Measurements from ENCODE around the gene C6orf89.
"Not testable (repeated sequence)": the region's sequence is repeated elsewhere in the genome, so short reads cannot be mapped to it uniquely, and the experiment has no call there.

The C6orf89 gene

GRCh38 chr6:36888115-36888643 lies 2.4 kb downstream of the C6orf89 start:
- no peak for DNase-seq

DNA sequence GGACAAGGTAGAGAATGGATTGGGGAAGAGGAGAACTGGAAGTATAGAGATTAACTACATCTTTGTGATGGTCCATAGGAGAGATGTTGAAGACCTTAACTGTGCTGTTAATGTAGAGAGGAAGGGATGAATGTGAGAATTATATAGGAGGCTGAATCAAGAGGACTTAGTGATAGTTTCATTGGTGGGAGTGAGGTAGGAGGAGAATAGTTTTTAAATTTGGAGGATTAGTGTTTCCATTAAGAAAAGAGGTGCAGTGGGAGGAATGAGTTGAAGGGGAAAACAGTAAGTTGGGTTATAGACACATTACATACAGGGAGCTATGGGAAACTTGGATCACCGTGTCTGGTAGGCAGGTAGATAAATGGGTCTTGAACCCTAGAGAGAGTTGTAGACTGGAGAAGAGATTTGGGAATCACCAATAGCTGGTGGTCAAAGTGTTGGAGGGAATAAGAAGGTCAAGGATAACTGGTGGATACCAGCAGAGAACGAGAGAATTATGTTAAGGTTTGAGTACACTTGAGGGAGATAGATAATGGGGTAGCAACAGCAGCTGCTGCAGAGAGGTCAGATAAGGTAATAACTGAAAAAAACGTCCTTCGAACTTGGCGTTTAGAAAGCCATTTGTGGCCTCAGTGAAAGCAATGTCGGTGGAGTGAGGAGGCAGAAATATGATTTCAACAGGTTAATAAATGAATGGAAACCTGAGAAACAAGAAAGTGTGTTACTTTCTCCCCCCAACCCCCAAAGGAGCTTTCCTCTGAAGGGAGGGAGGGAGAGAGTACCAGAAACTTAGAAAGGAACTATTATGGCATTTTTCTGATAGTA lies 3.1 kb downstream of the C6orf89 start:
- no peak for DNase-seq

DNA sequence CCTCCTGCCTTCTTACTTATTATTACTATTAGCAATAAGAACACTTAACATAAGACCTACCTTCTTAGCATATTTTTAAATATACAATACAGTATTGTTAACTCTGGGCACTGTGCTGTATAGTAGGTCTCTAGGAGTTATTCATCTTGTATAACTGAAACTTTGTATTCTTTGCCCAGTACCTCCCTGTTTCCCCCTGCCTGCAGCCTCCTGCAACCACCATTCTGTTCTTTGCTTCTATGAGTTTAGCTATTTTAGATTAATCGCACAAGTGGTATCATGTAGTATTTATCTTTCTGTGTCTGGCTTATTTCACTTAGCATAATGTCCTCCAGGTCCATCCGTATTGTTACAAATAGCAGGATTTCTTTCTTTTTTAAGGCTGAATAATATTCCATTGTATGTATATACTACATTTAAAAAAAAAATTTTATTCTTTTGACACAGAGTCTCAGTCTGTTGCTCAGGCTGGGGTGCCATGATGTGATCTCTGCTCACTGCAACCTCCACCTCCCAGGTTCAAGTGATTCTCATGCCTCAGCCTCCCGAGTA lies 4.4 kb downstream of the C6orf89 start:
- no peak for DNase-seq

- not testable (repeated sequence) for DNase-seq
These were observed 5.4 kb downstream of the C6orf89 start for GRCh38 chr6:36891153-36891552.

GRCh38 chr6:36893976-36894932 lies 8.5 kb downstream of the C6orf89 start:
- DNase-seq: no peak

DNA sequence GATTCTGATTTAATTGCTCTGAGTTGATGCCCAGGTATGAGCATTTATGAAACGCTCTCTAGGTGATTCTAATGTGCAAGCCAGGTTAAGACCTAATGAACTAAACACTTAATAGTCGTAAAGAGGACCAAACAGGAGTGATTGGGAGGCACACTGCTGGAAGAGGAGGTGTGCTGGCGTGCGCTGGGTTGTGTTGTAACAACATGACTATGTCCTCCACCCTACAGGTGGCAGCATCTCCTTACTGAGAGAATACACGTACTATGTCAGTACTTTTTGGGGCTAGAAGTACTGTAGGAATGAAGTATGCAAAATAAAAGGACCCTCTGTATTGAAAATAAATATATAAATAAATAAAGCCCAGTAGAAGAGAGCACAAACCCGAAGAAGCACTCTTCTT lies 11.9 kb downstream of the C6orf89 start:
- DNase-seq: no peak

- DNase-seq: no peak
These were observed 18.4 kb downstream of the C6orf89 start for GRCh38 chr6:36904114-36904513.

GRCh38 chr6:36904851-36905393 lies 19.2 kb downstream of the C6orf89 start:
- no peak for DNase-seq

DNA sequence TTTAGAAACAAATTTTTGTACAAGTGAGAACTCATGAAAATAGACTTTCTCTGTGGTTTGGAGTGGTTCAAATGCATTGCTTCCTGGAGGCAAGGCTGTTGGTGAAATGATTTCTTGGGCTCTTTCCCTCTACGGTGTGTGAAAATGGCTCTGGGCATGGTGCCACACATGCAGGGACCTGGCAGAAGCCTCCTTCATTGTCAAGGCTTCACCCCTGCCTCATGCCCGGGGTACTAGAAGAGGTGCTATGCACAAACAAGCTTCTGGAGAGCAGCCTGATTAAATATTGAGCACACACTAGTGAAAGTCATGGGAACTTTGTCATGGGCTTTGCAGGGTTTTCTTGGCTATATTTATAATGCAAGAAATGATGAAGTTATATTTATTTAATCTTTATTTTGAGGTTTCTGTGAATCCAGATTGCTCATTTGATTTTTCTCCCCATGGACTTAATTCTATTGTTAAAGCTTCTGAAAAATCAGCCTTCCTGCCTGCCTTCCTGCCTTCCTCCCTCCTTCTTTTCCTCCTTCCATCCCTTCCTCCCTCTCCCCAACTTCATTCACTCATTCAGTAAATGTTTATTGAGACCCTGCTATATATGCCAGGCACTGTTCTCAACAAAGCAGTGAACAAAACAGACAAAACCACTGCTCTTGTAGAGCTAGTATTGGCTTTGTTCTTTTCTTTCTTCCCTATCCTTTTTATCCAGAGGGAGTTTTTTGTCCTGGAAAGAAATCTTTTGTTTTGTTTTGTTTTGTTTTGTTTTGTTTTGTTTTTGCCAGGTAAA lies 21.0 kb downstream of the C6orf89 start:
- DNase-seq: no peak

GRCh38 chr6:36907781-36908180 lies 22.0 kb downstream of the C6orf89 start:
- DNase-seq: no peak

GRCh38 chr6:36908747-36909146 lies 23.0 kb downstream of the C6orf89 start:
- DNase-seq: no peak

DNA sequence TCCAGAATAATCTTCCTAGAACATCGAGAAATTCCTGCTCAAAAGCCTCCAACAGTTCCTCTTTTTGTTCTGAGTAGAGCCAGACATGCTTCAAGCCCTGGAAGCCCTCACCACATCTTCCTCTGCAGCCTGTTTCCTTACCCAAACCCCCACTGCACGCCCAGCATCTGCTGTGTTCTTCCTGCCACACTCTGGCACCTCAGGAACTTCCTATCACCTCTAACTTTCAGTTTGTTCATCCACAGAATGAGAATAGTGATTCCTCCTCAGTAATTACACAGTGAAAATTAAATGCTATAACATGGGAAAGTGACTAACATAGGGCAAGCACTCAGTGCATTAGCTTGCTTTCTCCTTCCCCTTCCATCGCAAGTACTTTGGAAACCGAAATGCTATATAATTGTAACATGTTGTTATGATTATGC lies 26.3 kb downstream of the C6orf89 start:
- DNase-seq: no peak

DNA sequence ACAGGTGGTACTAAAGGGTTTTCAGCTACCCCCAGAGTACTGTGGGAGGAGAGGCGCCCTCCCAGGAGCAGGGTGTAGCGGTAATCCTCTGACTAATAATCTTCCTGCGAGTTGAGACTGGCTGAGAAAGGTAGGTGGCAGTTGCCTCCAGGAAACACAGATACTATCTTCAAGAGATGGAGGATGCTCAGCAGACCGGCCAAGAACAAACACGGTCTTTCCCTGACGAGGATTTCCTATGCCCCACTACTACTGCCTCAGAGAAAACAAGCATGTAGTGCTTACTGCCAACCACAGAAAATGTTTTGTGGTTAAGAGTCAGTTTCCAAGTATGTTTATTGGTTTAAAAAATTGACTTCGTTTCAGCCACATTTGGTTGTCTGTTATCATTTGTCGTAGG lies 26.8 kb downstream of the C6orf89 start:
- no peak for DNase-seq

- no peak for DNase-seq
These were observed 27.3 kb downstream of the C6orf89 start for GRCh38 chr6:36913082-36913481.

DNA sequence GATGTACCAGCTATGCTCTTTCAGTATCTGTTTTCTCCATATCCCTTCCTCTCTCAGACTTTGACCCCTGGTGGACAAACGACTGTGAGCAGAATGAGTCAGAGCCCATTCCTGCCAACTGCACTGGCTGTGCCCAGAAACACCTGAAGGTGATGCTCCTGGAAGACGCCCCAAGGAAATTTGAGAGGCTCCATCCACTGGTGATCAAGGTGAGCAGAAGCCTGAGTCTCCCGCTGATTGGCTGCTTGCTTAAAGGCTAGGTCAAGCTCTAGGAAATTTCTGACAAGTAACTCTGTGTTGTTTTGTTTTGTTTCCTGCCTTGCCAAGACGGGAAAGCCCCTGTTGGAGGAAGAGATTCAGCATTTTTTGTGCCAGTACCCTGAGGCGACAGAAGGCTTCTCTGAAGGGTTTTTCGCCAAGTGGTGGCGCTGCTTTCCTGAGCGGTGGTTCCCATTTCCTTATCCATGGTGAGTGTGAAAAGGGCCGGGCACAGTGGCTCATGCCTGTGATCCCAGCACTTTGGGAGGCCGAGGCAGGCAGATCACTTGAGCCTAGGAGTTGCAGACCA lies 28.6 kb downstream of the C6orf89 start:
- DNase-seq: no peak

DNA sequence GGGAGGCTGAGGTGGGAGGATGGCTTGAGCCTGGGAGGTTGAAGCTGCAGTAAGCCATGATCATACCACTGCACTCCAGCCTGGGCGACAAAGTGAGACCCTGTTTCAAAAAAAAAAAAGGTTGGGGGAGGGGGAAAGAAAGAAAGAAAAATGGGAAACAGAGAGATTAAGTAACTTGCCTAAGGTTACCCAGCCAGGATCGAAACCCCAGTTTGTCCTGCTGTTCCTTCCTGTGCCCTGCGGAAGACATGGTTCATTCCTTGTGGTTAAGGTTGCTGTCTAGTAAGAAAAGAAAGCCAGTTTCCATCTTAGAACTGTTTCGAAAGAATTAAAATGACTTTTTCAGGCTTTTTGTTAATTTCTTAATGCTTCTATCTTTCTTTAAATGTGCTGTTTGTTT lies 29.8 kb downstream of the C6orf89 start:
- DNase-seq: no peak

- DNase-seq: no peak
These were observed 30.4 kb downstream of the C6orf89 start for GRCh38 chr6:36916126-36916525.

DNA sequence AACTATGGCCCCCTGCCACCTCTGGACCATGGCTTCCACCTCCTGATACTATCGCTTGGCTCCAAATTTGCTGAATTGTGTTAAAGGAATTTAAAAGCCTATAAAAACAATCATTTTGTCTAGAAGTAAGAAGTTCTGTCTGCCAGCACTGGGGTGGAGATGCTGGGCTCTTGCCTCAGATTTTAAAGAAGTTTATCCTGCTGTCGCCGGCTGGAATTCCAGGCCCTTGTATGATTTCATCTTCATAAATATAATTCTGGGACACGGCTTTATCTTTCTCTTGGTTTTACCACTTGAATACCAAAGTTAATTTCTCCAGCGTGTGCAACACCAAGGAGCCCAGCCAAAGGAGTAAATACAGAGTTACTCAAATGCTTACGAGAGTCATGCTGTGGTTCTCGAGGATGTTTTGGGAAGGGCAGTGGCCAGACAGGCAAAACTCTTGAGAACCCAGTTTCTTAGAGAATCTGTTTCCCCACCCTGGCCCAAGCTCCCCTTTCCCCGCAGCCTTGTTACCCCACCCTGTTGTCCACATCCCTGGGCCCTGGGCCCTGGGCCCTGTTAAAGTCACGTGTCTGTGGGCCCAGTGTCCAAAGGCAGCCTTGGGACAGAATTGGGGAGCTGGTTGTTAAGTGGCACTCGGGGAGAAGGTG lies 31.9 kb downstream of the C6orf89 start:
- DNase-seq: no peak

GRCh38 chr6:36920049-36920448 lies 34.3 kb downstream of the C6orf89 start:
- no peak for DNase-seq

DNA sequence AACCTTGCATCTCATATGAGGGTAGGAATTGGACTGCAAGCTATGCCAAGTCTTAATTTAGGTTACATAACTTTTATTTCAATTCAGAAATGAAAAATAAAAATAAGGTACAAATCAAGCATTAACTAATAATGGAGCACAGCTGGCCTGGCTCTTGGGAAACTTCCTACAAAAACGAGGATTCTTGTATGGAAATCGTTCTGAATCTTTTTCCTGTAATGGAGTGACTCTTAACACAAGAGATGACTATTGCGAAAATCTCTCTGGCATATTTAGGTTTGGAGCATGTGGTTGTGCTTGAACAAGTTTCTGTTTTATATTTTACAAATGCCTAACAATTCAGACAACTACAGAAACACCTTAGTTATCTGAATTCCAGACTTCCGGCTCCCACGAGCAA lies 34.8 kb downstream of the C6orf89 start:
- DNase-seq: no peak

GRCh38 chr6:36924131-36924530 lies 38.4 kb downstream of the C6orf89 start:
- DNase-seq: no peak

Measured in activated CD4-positive, CD25-positive, alpha-beta regulatory T cell (primary cell).